A549 (cell line): ENCODE data around the gene ZNF234. TPM values are rescaled to one million over a fixed set of nuclear protein-coding genes. Genes with fewer than 3 reads are reported as not detected.

ENCODE experiments used
- ATAC-seq, 2 experiments: fragments of 200-7000 bp in 1 of 2; fragments of >200 bp in 1 of 2; cut with Nextera tagmentation in 1 of 2; cut with Tn5 transposase in 1 of 2; 3 replicates each; pipeline versions ENCODE4 v1.8.0 to v1.9.1; 2018 to 2020; ENCODE audit warnings: mild to moderate bottlenecking in 1 of 2, moderate library complexity in 1 of 2
- CTCF ChIA-PET: fragments of 300-600 bp; sonication (Branson Sonifier 250); formaldehyde crosslinking; extraction: SDS; loops from one replicate; lab custom pipeline; 2021; ENCODE audit warnings: antibody characterized with exemption, inconsistent platforms; lab: Yijun Ruan, JAX
- POLR2A ChIA-PET: fragments of 350-600 bp; formaldehyde crosslinking; extraction: SDS; loops from one replicate; lab custom pipeline; 2021; ENCODE audit warnings: antibody characterized with exemption, inconsistent platforms; lab: Yijun Ruan, JAX
- DNase-seq, 2 experiments: peaks; one replicate each; pipeline versions ENCODE4 v3.0.0 to v3.0.0-alpha.2; 2011 to 2016; ENCODE audit warnings: low read depth in 1 of 2, low spot score in 1 of 2
- FAIRE-seq: peaks from 2 replicates; lab custom pipeline; 2011; peaks lifted over from hg19 to GRCh38; lab: Jason Lieb, UNC
- H3K27ac ChIP-seq, 2 experiments: fragments of >200 bp; sonication (Bioruptor Twin); formaldehyde crosslinking; 3 replicates each; pipeline ENCODE4 v1.5.1; 2016 to 2017
- H3K4me1 ChIP-seq: fragments of >200 bp; sonication (Bioruptor Twin); formaldehyde crosslinking; 3 replicates; pipeline ENCODE4 v1.6.1; 2016
- H3K4me2 ChIP-seq: fragments of >200 bp; sonication (Bioruptor Twin); formaldehyde crosslinking; 3 replicates; pipeline ENCODE4 v1.6.1; 2016
- H3K4me3 ChIP-seq: fragments of >200 bp; sonication (Bioruptor Twin); formaldehyde crosslinking; 3 replicates; pipeline ENCODE4 v1.5.1; 2016
- H3K9me3 ChIP-seq: fragments of >200 bp; sonication (Bioruptor Twin); formaldehyde crosslinking; 3 replicates; pipeline ENCODE4 v1.6.1; 2016
- BCL3 ChIP-seq: fragments of >200 bp; sonication (Bioruptor Twin); formaldehyde crosslinking; IDR thresholded peaks from 3 replicates; pipeline ENCODE4 v1.6.1; 2016
- CBX2 ChIP-seq: fragments of 200-600 bp; sonication (generic); IDR thresholded peaks from 2 replicates; pipeline ENCODE4 v1.6.1; 2016; ENCODE audit warnings: low read depth, mild to moderate bottlenecking, borderline replicate concordance
- CEBPB ChIP-seq, 2 experiments: fragments of >200 bp in 1 of 2; sonication (Bioruptor Twin) in 1 of 2; formaldehyde crosslinking in 1 of 2; IDR thresholded peaks; 2 replicates each; pipeline ENCODE4 v1.6.1; 2012 to 2016
- EHMT2 ChIP-seq: fragments of 200-600 bp; sonication (generic); IDR thresholded peaks from 2 replicates; pipeline ENCODE4 v1.6.1; 2016; ENCODE audit warnings: antibody characterized with exemption, low read depth, mild to moderate bottlenecking, moderate library complexity
- ELK1 ChIP-seq: fragments of 150-350 bp; IDR thresholded peaks from 2 replicates; pipeline ENCODE4 v1.6.1; 2014; ENCODE audit warnings: low read depth, mild to moderate bottlenecking, low read length
- EP300 ChIP-seq, 2 experiments: fragments of >200 bp; sonication (Bioruptor Twin); formaldehyde crosslinking; IDR thresholded peaks; 2 replicates in 1 of 2; 3 replicates in 1 of 2; pipeline ENCODE4 v1.6.1; 2016 to 2017
- ESRRA ChIP-seq: fragments of 150-350 bp; IDR thresholded peaks from 2 replicates; pipeline ENCODE4 v1.6.1; 2014; ENCODE audit warnings: mild to moderate bottlenecking, low read length, borderline replicate concordance
- FOSB ChIP-seq: fragments of 250-450 bp; sonication (Bioruptor Pico); IDR thresholded peaks from 2 replicates; pipeline ENCODE4 v1.5.0; 2020; ENCODE audit warnings: mild to moderate bottlenecking, moderate library complexity
- FOSL2 ChIP-seq, 2 experiments: fragments of 450-650 bp in 1 of 2; fragments of >200 bp in 1 of 2; sonication (Bioruptor Twin) in 1 of 2; formaldehyde crosslinking; IDR thresholded peaks; 2 replicates each; pipeline versions ENCODE4 v1.5.0 to v1.6.1; 2016 to 2020; ENCODE audit warnings: mild to moderate bottlenecking in 1 of 2, moderate library complexity in 1 of 2
- FOXS1 ChIP-seq: fragments of 250-450 bp; sonication (Bioruptor Pico); IDR thresholded peaks from 2 replicates; pipeline ENCODE4 v1.5.0; 2020; ENCODE audit warnings: mild to moderate bottlenecking, moderate library complexity
- HDAC2 ChIP-seq: fragments of 200-600 bp; sonication (generic); IDR thresholded peaks from 2 replicates; pipeline ENCODE4 v1.6.1; 2016
- HES2 ChIP-seq: fragments of >200 bp; sonication (Bioruptor Twin); formaldehyde crosslinking; IDR thresholded peaks from 2 replicates; pipeline ENCODE4 v1.6.1; 2016
- HOXB13 ChIP-seq: fragments of 250-450 bp; sonication (Bioruptor Pico); IDR thresholded peaks from 2 replicates; pipeline ENCODE4 v1.5.0; 2020; ENCODE audit warnings: low read depth, mild to moderate bottlenecking, moderate library complexity
- KDM1A ChIP-seq: fragments of 200-600 bp; sonication (generic); IDR thresholded peaks from 2 replicates; pipeline ENCODE4 v1.6.1; 2016; ENCODE audit warnings: low read depth, mild to moderate bottlenecking
- KDM5A ChIP-seq: fragments of 200-600 bp; sonication (generic); IDR thresholded peaks from 2 replicates; pipeline ENCODE4 v1.6.1; 2016; ENCODE audit warnings: antibody characterized with exemption, mild to moderate bottlenecking
- MAFK ChIP-seq: fragments of 450-650 bp; IDR thresholded peaks from 2 replicates; pipeline ENCODE4 v1.6.1; 2014; ENCODE audit not compliant: partially characterized antibody
- MAZ ChIP-seq: fragments of 150-350 bp; IDR thresholded peaks from 2 replicates; pipeline ENCODE4 v1.6.1; 2014; ENCODE audit warnings: antibody characterized with exemption, low read depth, low read length, borderline replicate concordance
- MYC ChIP-seq: IDR thresholded peaks from 2 replicates; pipeline ENCODE4 v1.6.1; 2012; ENCODE audit warnings: mild to moderate bottlenecking, inconsistent platforms, low read length, improper control_type of control experiment, borderline replicate concordance
- NR3C1 ChIP-seq: fragments of >200 bp; sonication (Bioruptor Twin); formaldehyde crosslinking; IDR thresholded peaks from 3 replicates; pipeline ENCODE4 v1.6.1; 2017
- POLR2A ChIP-seq: IDR thresholded peaks from 2 replicates; pipeline ENCODE4 v1.6.1; 2012; ENCODE audit warnings: mild to moderate bottlenecking, low read length
- POLR2AphosphoS2 ChIP-seq: conservative IDR thresholded peaks from 2 replicates; pipeline ENCODE4 v1.6.1; 2012; ENCODE audit warnings: low read length, improper control_type of control experiment, inconsistent platforms
- RAD21 ChIP-seq, 2 experiments: fragments of >200 bp in 1 of 2; sonication (Bioruptor Twin) in 1 of 2; formaldehyde crosslinking in 1 of 2; IDR thresholded peaks in 1 of 2; conservative IDR thresholded peaks in 1 of 2; 2 replicates in 1 of 2; 3 replicates in 1 of 2; pipeline ENCODE4 v1.6.1; 2012 to 2018; ENCODE audit warnings: inconsistent platforms in 1 of 2
- RARB ChIP-seq: fragments of 250-450 bp; sonication (Bioruptor Pico); IDR thresholded peaks from 2 replicates; pipeline ENCODE4 v1.8.0; 2021; ENCODE audit warnings: mild to moderate bottlenecking, moderate library complexity
- SMC3 ChIP-seq: fragments of >200 bp; sonication (Bioruptor Twin); formaldehyde crosslinking; IDR thresholded peaks from 3 replicates; pipeline ENCODE4 v1.6.1; 2018; ENCODE audit warnings: inconsistent platforms
- SREBF2 ChIP-seq: fragments of 450-650 bp; IDR thresholded peaks from 2 replicates; pipeline ENCODE4 v1.6.1; 2014; ENCODE audit warnings: mild to moderate bottlenecking, moderate library complexity
- TFCP2L1 ChIP-seq: fragments of 250-450 bp; sonication (Bioruptor Pico); IDR thresholded peaks from 2 replicates; pipeline ENCODE4 v1.5.0; 2021; ENCODE audit warnings: mild to moderate bottlenecking
- TP53 ChIP-seq: fragments of 250-450 bp; sonication (Bioruptor Pico); IDR thresholded peaks from 2 replicates; pipeline ENCODE4 v1.5.0; 2021; ENCODE audit warnings: mild to moderate bottlenecking, moderate library complexity
- ZFP36 ChIP-seq: fragments of 450-650 bp; IDR thresholded peaks from 2 replicates; pipeline ENCODE4 v1.6.1; 2014; ENCODE audit warnings: borderline replicate concordance; ENCODE audit not compliant: partially characterized antibody
- WGBS: methylation state at CpG from one replicate; pipeline ENCODE4 v1.1.6; 2017; ENCODE audit errors: missing lambda C conversion rate; 5-methylcytosine and 5-hydroxymethylcytosine counted together
- polyA plus RNA-seq, 4 experiments: library from polyadenylated mRNA; depleted of rRNA in 3 of 4; stranded (reverse); fragments of >200 nt; fragmentation: RNase III in 1 of 4; extraction: RNeasy Plus Mini Kit Qiagen cat#74134 plus additional on column Dnase treatment in 1 of 4; gene quantifications; 2 replicates in 3 of 4; 3 replicates in 1 of 4; pipeline ENCODE4 v1.2.3, GENCODE V29; 2011 to 2017
- TF ChIP-seq, protein P1 (sequence below): fragments of 250-450 bp; sonication (Bioruptor Pico); IDR thresholded peaks from 2 replicates; pipeline ENCODE4 v1.5.0; 2021; ENCODE audit warnings: mild to moderate bottlenecking, moderate library complexity, borderline replicate concordance
- TF ChIP-seq, protein P2 (sequence below): IDR thresholded peaks from 2 replicates; pipeline ENCODE4 v1.6.1; 2012

The ZNF234 gene
- polyA plus RNA-seq, 2 of the 4 experiments (the other 2 are of a cell fraction), result 4.7 to 6.2 TPM

DNA sequence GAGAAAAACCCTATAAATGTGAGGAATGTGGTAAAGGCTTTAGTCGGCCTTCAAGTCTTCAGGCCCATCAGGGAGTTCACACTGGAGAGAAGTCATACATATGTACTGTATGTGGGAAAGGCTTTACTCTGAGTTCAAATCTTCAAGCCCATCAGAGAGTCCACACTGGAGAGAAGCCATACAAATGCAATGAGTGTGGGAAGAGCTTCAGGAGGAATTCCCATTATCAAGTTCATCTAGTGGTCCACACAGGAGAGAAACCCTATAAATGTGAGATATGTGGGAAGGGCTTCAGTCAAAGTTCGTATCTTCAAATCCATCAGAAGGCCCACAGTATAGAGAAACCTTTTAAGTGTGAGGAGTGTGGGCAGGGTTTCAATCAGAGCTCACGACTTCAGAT is 35.2 kb downstream of the ZNF234 start (continued):
- TF ChIP-seq ELK1 (no peak), FOSL2 (IDR thresholded peaks at IDR 0.05) (no peak), FOSL2 (CRISPR knock-in tag; IDR thresholded peaks at IDR 0.05) (no peak), NR3C1 (no peak)
- TF ChIP-seq, protein P1, sequence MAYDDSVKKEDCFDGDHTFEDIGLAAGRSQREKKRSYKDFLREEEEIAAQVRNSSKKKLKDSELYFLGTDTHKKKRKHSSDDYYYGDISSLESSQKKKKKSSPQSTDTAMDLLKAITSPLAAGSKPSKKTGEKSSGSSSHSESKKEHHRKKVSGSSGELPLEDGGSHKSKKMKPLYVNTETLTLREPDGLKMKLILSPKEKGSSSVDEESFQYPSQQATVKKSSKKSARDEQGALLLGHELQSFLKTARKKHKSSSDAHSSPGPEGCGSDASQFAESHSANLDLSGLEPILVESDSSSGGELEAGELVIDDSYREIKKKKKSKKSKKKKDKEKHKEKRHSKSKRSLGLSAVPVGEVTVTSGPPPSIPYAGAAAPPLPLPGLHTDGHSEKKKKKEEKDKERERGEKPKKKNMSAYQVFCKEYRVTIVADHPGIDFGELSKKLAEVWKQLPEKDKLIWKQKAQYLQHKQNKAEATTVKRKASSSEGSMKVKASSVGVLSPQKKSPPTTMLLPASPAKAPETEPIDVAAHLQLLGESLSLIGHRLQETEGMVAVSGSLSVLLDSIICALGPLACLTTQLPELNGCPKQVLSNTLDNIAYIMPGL (CRISPR knock-in tag), result no peak

DNA sequence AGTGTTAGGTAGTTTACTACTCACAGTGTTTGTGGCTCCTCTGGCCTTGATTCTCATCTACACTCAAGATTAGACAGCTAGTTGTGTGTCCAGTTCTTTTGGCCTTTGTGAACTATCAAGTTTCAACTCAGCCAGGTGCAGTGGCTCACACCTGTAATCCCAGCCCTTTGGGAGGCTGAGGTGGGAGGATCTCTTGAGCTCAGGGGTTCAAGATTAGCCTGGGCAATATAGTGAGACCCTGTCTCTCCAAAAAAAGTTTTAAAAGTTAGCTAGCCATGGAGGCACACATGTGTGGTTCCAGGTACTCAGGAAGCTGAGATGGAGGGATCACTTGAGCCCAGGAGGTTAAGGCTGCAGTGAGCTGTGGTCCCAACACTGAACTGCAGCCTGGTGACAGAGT is 39.6 kb downstream of the ZNF234 start:
- no peak for ATAC-seq
- Histone ChIP-seq H3K4me2 (no peak overlapping the region), H3K4me1 (no peaks in the 10 kb centered on the region), H3K27ac (no peak overlapping the region), H3K9me3 (peaks cover 82% of the 10 kb centered on the region), H3K4me3 (no peak overlapping the region)
- POLR2A ChIA-PET, result interaction anchor here (1.3 kb wide), 1 partner anchor 26 kb away, joined by 7 read pairs; no protein-coding TSS in a partner anchor
- no peak for DNase-seq
- CTCF ChIA-PET, result no interaction called here
- TF ChIP-seq POLR2AphosphoS2, result no peak
- TF ChIP-seq FOSB (CRISPR knock-in tag), result no peak
- no peak for TF ChIP-seq CBX2
- no peak for TF ChIP-seq TFCP2L1 (CRISPR knock-in tag)
- no peak for TF ChIP-seq KDM1A
- TF ChIP-seq TP53 (CRISPR knock-in tag), result no peak
- no peak for TF ChIP-seq RAD21 (conservative IDR thresholded peaks at IDR 0.05 in 1 of 2, IDR thresholded peaks at IDR 0.05 in 1 of 2)
- no peak for TF ChIP-seq HDAC2
- no peak for TF ChIP-seq FOSL2 (IDR thresholded peaks at IDR 0.05)
- TF ChIP-seq FOSL2 (CRISPR knock-in tag; IDR thresholded peaks at IDR 0.05), result no peak
- no peak for TF ChIP-seq RARB (CRISPR knock-in tag)
- TF ChIP-seq EP300 (IDR thresholded peaks at IDR 0.05), result no peak
- TF ChIP-seq ZFP36, result no peak
- no peak for TF ChIP-seq CEBPB (IDR thresholded peaks at IDR 0.05)
- no peak for TF ChIP-seq KDM5A
- TF ChIP-seq SMC3, result no peak
- TF ChIP-seq, protein P2, sequence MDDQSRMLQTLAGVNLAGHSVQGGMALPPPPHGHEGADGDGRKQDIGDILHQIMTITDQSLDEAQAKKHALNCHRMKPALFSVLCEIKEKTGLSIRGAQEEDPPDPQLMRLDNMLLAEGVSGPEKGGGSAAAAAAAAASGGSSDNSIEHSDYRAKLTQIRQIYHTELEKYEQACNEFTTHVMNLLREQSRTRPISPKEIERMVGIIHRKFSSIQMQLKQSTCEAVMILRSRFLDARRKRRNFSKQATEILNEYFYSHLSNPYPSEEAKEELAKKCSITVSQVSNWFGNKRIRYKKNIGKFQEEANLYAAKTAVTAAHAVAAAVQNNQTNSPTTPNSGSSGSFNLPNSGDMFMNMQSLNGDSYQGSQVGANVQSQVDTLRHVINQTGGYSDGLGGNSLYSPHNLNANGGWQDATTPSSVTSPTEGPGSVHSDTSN, result no peak
- TF ChIP-seq MAFK, result no peak
- no peak for TF ChIP-seq FOXS1 (CRISPR knock-in tag)
- no peak for FAIRE-seq

GRCh38 chr19:44182145-44182544 is 40.8 kb downstream of the ZNF234 start:
- no peak for DNase-seq
- no peak for FAIRE-seq
- no peaks in the 10 kb centered on the region for H3K4me1 ChIP-seq
- H3K4me2 ChIP-seq, result no peak overlapping the region
- no peak for ATAC-seq
- H3K4me3 ChIP-seq, result no peak overlapping the region
- H3K27ac ChIP-seq, result no peak overlapping the region
- no peak for TF ChIP-seq ESRRA
- TF ChIP-seq HOXB13, result no peak
- no peak for TF ChIP-seq HES2
- TF ChIP-seq KDM5A, result no peak
- no peak for TF ChIP-seq BCL3
- no peak for TF ChIP-seq EHMT2
- TF ChIP-seq SREBF2, result no peak
- no peak for TF ChIP-seq POLR2A
- no peak for TF ChIP-seq TFCP2L1 (CRISPR knock-in tag)
- TF ChIP-seq NR3C1, result no peak
- no peak for TF ChIP-seq ZFP36
- no peak for TF ChIP-seq MAZ
- TF ChIP-seq MYC, result no peak
- POLR2A ChIA-PET, result no interaction called here
- CTCF ChIA-PET, result no interaction called here
- peaks cover 73% of the 10 kb centered on the region for H3K9me3 ChIP-seq
- WGBS, result 70% methylated on average over 10 of the region's 10 CpGs
